ENCODE results near the gene NUAK1. TPM values are rescaled to one million over a fixed set of nuclear protein-coding genes. Genes with fewer than 3 reads are reported as not detected.

NUAK1 gene
- total RNA-seq, 1 donor from 2014 or later = 23.4 TPM

DNA sequence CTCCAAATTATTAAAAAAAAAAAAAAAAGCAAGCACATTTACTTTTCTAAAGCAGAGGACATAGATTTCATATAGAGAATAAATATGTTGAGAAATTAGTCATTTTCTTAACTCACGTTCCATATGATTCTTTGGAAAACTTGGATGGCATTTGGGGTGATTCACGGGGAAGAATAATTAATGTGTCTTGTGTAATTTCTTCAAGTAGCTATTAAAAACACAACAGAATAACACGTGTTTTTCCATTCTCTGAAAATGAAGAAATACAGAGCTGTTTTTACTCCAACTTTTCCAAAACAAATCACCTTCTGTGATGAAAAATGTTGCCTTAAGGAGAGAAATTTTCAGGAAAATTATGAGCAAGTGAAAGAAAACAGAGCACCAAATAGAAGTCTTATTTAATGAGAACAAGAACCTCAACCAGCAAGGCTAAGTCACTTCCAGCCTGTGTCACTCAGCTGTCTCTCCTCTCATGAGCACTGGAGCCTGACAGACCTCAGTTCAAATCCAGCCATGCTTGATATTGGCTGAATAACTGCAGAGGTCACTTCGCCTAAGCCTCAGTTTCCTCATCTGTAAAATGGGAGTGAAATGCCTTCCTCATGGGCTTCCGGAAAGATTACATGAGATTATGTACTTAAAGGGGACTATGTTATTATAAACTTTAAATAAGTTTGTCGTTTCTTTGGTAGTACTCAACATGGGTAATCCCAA is 42.8 kb upstream of the NUAK1 start:
- H3K36me3 Mint-ChIP-seq = no peaks in the 10 kb centered on the region
- peaks cover 11% of the 10 kb centered on the region for H3K4me1 Mint-ChIP-seq

DNA sequence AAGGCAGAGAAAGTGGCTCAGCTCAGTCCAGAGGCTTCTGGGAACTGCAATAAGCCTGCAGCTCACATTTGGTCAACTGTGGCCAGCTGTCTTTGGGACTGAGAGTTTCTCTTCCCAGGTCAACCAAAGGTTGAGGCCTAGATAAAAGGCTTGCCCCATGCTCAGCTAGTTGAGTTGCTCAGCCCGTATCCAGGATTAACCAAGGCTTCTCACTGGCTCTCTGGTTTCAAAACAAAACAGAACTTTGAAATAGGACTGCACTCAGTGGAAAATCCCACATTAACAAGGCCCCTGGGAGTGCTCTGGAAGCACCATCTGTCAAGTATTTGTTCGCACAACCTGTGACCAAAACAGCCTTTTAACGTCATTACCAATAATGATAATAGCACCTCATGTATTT is 40.3 kb upstream of the NUAK1 start:
- peak overlapping the region; percentile 16 for H3K27ac Mint-ChIP-seq
- H3K27me3 Mint-ChIP-seq (ENCODE audit: low read depth) = no peaks in the 10 kb centered on the region
- no peaks in the 10 kb centered on the region for H3K9me3 Mint-ChIP-seq
- H3K36me3 Mint-ChIP-seq = no peaks in the 10 kb centered on the region
- H3K4me1 Mint-ChIP-seq = peaks cover 17% of the 10 kb centered on the region
- TF ChIP-seq, protein P1, sequence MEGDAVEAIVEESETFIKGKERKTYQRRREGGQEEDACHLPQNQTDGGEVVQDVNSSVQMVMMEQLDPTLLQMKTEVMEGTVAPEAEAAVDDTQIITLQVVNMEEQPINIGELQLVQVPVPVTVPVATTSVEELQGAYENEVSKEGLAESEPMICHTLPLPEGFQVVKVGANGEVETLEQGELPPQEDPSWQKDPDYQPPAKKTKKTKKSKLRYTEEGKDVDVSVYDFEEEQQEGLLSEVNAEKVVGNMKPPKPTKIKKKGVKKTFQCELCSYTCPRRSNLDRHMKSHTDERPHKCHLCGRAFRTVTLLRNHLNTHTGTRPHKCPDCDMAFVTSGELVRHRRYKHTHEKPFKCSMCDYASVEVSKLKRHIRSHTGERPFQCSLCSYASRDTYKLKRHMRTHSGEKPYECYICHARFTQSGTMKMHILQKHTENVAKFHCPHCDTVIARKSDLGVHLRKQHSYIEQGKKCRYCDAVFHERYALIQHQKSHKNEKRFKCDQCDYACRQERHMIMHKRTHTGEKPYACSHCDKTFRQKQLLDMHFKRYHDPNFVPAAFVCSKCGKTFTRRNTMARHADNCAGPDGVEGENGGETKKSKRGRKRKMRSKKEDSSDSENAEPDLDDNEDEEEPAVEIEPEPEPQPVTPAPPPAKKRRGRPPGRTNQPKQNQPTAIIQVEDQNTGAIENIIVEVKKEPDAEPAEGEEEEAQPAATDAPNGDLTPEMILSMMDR (IDR thresholded peaks at IDR 0.05; ENCODE audit: unreplicated experiment) = no peak
- no peak overlapping the region for H3K4me3 Mint-ChIP-seq
- DNase-seq (ENCODE audit: low spot score in 2 of 2, unreplicated experiment in 2 of 2) = no peak

More for the DNA sequence above, 42.8 kb upstream of the NUAK1 start:
- H3K9me3 Mint-ChIP-seq = no peaks in the 10 kb centered on the region
- DNase-seq (ENCODE audit: low spot score in 2 of 2, unreplicated experiment in 2 of 2) = no peak
- no peaks in the 10 kb centered on the region for H3K27me3 Mint-ChIP-seq (ENCODE audit: low read depth)
- no peak overlapping the region for H3K4me3 Mint-ChIP-seq
- H3K27ac Mint-ChIP-seq = no peak overlapping the region
- TF ChIP-seq, protein P1 (IDR thresholded peaks at IDR 0.05; ENCODE audit: unreplicated experiment) = no peak

DNA sequence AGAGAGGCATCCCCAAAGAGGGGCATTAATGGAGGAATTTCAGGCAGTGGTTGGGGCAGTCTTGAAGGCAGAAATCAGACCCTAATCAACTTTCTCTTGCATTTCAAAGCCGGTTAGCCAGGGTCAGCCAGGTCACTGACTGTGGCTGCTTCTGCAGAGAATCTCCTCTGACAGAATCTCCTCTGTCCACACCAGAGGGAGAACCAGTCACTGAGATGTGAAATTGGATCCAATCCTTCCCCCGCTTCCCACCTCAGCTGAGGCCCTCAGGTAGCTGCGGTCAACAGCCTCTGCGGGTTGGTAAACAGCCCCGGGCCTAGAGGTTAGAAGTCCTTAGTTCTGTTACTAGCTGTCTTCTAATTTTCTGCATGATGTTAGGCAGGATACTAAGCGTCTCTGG is 39.8 kb upstream of the NUAK1 start:
- Mint-ChIP-seq H3K4me3 (no peak overlapping the region), H3K27ac (no peak overlapping the region), H3K36me3 (no peaks in the 10 kb centered on the region), H3K9me3 (no peaks in the 10 kb centered on the region), H3K4me1 (peaks cover 17% of the 10 kb centered on the region), H3K27me3 (ENCODE audit: low read depth) (no peaks in the 10 kb centered on the region)
- TF ChIP-seq, protein P1 (IDR thresholded peaks at IDR 0.05; ENCODE audit: unreplicated experiment) = no peak
- DNase-seq (ENCODE audit: low spot score in 2 of 2, unreplicated experiment in 2 of 2) = no peak

DNA sequence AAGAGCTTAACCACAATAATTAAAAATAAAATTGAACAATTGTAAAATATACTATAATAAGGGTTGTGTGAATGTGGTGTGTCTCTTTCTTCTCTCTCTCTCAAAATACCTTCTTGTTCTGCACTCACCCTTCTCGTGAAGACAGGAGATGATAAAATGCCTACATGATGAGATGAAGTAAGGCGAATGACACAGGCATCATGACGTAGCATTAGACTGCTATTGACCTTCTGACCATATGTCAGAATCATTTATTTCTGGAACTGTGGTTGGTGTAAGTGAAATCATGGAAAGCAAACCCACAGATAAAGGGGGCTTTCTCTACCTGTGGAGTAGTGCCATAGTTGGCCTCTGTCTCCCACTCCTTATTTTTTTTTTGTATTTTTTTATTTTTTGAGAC is 37.8 kb upstream of the NUAK1 start:
- Mint-ChIP-seq H3K9me3 (no peaks in the 10 kb centered on the region), H3K4me3 (no peak overlapping the region), H3K27ac (no peak overlapping the region), H3K36me3 (no peaks in the 10 kb centered on the region), H3K27me3 (ENCODE audit: low read depth) (no peaks in the 10 kb centered on the region), H3K4me1 (peaks cover 17% of the 10 kb centered on the region)
- no peak for DNase-seq (ENCODE audit: low spot score in 2 of 2, unreplicated experiment in 2 of 2)
- TF ChIP-seq, protein P1 (IDR thresholded peaks at IDR 0.05; ENCODE audit: unreplicated experiment) = no peak

DNA sequence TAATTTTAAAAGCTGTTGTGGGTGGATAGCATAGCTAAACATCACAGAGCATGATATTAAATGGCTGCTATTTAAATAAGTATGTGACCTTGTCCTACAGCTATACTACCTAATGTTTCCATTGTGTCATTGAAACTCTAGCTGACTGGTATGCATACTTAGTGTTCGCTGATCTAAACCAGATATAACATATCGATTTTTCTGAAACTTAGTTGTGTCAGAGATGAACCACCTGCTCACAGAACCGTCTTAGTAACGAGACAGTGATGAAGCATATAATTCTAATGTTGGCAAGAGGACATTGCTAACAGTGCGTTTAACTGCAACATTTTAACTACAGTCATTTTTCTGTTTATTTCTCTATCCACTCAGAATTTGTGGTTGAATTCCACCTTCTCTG is 36.1 kb upstream of the NUAK1 start:
- no peaks in the 10 kb centered on the region for H3K36me3 Mint-ChIP-seq
- H3K4me1 Mint-ChIP-seq = peaks cover 17% of the 10 kb centered on the region
- H3K27ac Mint-ChIP-seq = peak overlapping the region; percentile 67
- H3K9me3 Mint-ChIP-seq = no peaks in the 10 kb centered on the region
- DNase-seq (ENCODE audit: low spot score in 2 of 2, unreplicated experiment in 2 of 2) = no peak
- TF ChIP-seq, protein P1 (IDR thresholded peaks at IDR 0.05; ENCODE audit: unreplicated experiment) = no peak
- no peaks in the 10 kb centered on the region for H3K27me3 Mint-ChIP-seq (ENCODE audit: low read depth)
- H3K4me3 Mint-ChIP-seq = no peak overlapping the region
